Nephron (organoid): ENCODE data around the gene RAB3IL1.

Source experiments
- H3K27ac Mint-ChIP-seq, 3 experiments: 2 replicates each; pipeline ENCODE4 v1.8.0; 2020; ENCODE audit warnings: mixed read lengths in 3 of 3, mild to moderate bottlenecking in 2 of 3, moderate library complexity in 1 of 3
- H3K27me3 Mint-ChIP-seq: 2 replicates; pipeline ENCODE4 v1.8.0; 2021; ENCODE audit warnings: low read depth, mild to moderate bottlenecking, moderate library complexity, mixed read lengths
- H3K36me3 Mint-ChIP-seq: 2 replicates; pipeline ENCODE4 v1.8.0; 2020; ENCODE audit warnings: low read depth, mixed read lengths
- H3K4me1 Mint-ChIP-seq: 2 replicates; pipeline ENCODE4 v1.8.0; 2020; ENCODE audit warnings: mixed read lengths
- H3K4me3 Mint-ChIP-seq, 3 experiments: 2 replicates each; pipeline ENCODE4 v1.8.0; 2020; ENCODE audit warnings: mild to moderate bottlenecking in 3 of 3, mixed read lengths in 3 of 3, moderate library complexity in 2 of 3
- H3K9me3 Mint-ChIP-seq: 2 replicates; pipeline ENCODE4 v1.8.0; 2020; ENCODE audit warnings: mixed read lengths
- CTCF ChIP-seq, 3 experiments: fragments of 200-600 bp; sonication (generic); IDR thresholded peaks; one replicate each; pipeline ENCODE4 v1.5.0; 2021; ENCODE audit warnings: antibody characterized with exemption in 3 of 3; ENCODE audit not compliant: unreplicated experiment in 3 of 3

Gene RAB3IL1

GRCh38 chr11:61864814-61865775, 52.3 kb downstream of the RAB3IL1 start:
- no peak overlapping the region for H3K4me3 Mint-ChIP-seq
- no peaks in the 10 kb centered on the region for H3K9me3 Mint-ChIP-seq
- peaks cover 3% of the 10 kb centered on the region for H3K27me3 Mint-ChIP-seq
- no peak overlapping the region for H3K27ac Mint-ChIP-seq
- no peak for TF ChIP-seq CTCF (IDR thresholded peaks at IDR 0.05; ENCODE audit: unreplicated experiment in 3 of 3)
- no peaks in the 10 kb centered on the region for H3K4me1 Mint-ChIP-seq
- H3K36me3 Mint-ChIP-seq: peaks cover 39% of the 10 kb centered on the region

- TF ChIP-seq CTCF (IDR thresholded peaks at IDR 0.05; ENCODE audit: unreplicated experiment in 3 of 3): no peak
- no peak overlapping the region for H3K27ac Mint-ChIP-seq
- no peaks in the 10 kb centered on the region for H3K27me3 Mint-ChIP-seq
- no peaks in the 10 kb centered on the region for H3K4me1 Mint-ChIP-seq
- H3K9me3 Mint-ChIP-seq: no peaks in the 10 kb centered on the region
- no peak overlapping the region for H3K4me3 Mint-ChIP-seq
- peaks cover 53% of the 10 kb centered on the region for H3K36me3 Mint-ChIP-seq
Observed at GRCh38 chr11:61863548-61864081, 53.8 kb downstream of the RAB3IL1 start.

GRCh38 chr11:61862714-61863547, 54.4 kb downstream of the RAB3IL1 start:
- peaks cover 54% of the 10 kb centered on the region for H3K36me3 Mint-ChIP-seq
- no peaks in the 10 kb centered on the region for H3K4me1 Mint-ChIP-seq
- no peak overlapping the region for H3K27ac Mint-ChIP-seq
- no peaks in the 10 kb centered on the region for H3K27me3 Mint-ChIP-seq
- H3K4me3 Mint-ChIP-seq: no peak overlapping the region
- no peaks in the 10 kb centered on the region for H3K9me3 Mint-ChIP-seq
- no peak for TF ChIP-seq CTCF (IDR thresholded peaks at IDR 0.05; ENCODE audit: unreplicated experiment in 3 of 3)

- Mint-ChIP-seq H3K4me1 (no peaks in the 10 kb centered on the region), H3K4me3 (no peak overlapping the region), H3K36me3 (peaks cover 54% of the 10 kb centered on the region), H3K9me3 (no peaks in the 10 kb centered on the region), H3K27ac (no peak overlapping the region), H3K27me3 (no peaks in the 10 kb centered on the region)
- TF ChIP-seq CTCF (IDR thresholded peaks at IDR 0.05; ENCODE audit: unreplicated experiment in 3 of 3): no peak
Observed at GRCh38 chr11:61861634-61862033, 55.7 kb downstream of the RAB3IL1 start.

- no peak for TF ChIP-seq CTCF (IDR thresholded peaks at IDR 0.05; ENCODE audit: unreplicated experiment in 3 of 3)
- H3K27ac Mint-ChIP-seq: no peak overlapping the region
- no peaks in the 10 kb centered on the region for H3K4me1 Mint-ChIP-seq
- peaks cover 54% of the 10 kb centered on the region for H3K36me3 Mint-ChIP-seq
- H3K9me3 Mint-ChIP-seq: no peaks in the 10 kb centered on the region
- H3K4me3 Mint-ChIP-seq: no peak overlapping the region
- no peaks in the 10 kb centered on the region for H3K27me3 Mint-ChIP-seq
Observed at GRCh38 chr11:61860054-61860903, 57.1 kb downstream of the RAB3IL1 start.
